ENCODE measurements around the gene SERPINB5.

The SERPINB5 gene

GRCh38 chr18:63532471-63532870 is 55.7 kb downstream of the SERPINB5 start:
- TF ChIP-seq CTCF (IDR thresholded peaks at IDR 0.05; ENCODE audit: insufficient read depth, low read depth, low read length, missing control alignments) = no peak
- no peak overlapping the region for H3K4me3 ChIP-seq (ENCODE audit: low read length)
- DNase-seq (ENCODE audit: low read depth) = no peak

- H3K4me3 ChIP-seq (ENCODE audit: low read length) = no peak overlapping the region
- DNase-seq (ENCODE audit: low read depth) = peak; percentile 31
- no peak for TF ChIP-seq CTCF (IDR thresholded peaks at IDR 0.05; ENCODE audit: insufficient read depth, low read depth, low read length, missing control alignments)
These were observed 57.9 kb downstream of the SERPINB5 start for GRCh38 chr18:63534615-63535014.

- no peak for DNase-seq (ENCODE audit: low read depth)
- no peak for TF ChIP-seq CTCF (IDR thresholded peaks at IDR 0.05; ENCODE audit: insufficient read depth, low read depth, low read length, missing control alignments)
- no peak overlapping the region for H3K4me3 ChIP-seq (ENCODE audit: low read length)
These were observed 63.2 kb downstream of the SERPINB5 start for GRCh38 chr18:63539904-63540510.

GRCh38 chr18:63542069-63542468 is 65.3 kb downstream of the SERPINB5 start, which contains the start of gene SERPINB12:
Gene SERPINB12, plus strand, starts transcription at chr18:63542369. Its CDS starts 13,791 bp downstream, at chr18:63556160.
- no peak for TF ChIP-seq CTCF (IDR thresholded peaks at IDR 0.05; ENCODE audit: insufficient read depth, low read depth, low read length, missing control alignments)
- no peak for DNase-seq (ENCODE audit: low read depth)
- no peak within 1 kb of the TSS for H3K4me3 ChIP-seq (ENCODE audit: low read length)

- no peak for TF ChIP-seq CTCF (IDR thresholded peaks at IDR 0.05; ENCODE audit: insufficient read depth, low read depth, low read length, missing control alignments)
- no peak overlapping the region for H3K4me3 ChIP-seq (ENCODE audit: low read length)
- no peak for DNase-seq (ENCODE audit: low read depth)
These were observed 67.3 kb downstream of the SERPINB5 start for GRCh38 chr18:63544017-63544416.

GRCh38 chr18:63545000-63545399 is 68.2 kb downstream of the SERPINB5 start:
- no peak for DNase-seq (ENCODE audit: low read depth)
- no peak for TF ChIP-seq CTCF (IDR thresholded peaks at IDR 0.05; ENCODE audit: insufficient read depth, low read depth, low read length, missing control alignments)
- no peak overlapping the region for H3K4me3 ChIP-seq (ENCODE audit: low read length)

- no peak overlapping the region for H3K4me3 ChIP-seq (ENCODE audit: low read length)
- DNase-seq (ENCODE audit: low read depth) = peak; percentile 44
- TF ChIP-seq CTCF (IDR thresholded peaks at IDR 0.05; ENCODE audit: insufficient read depth, low read depth, low read length, missing control alignments) = no peak
These were observed 73.3 kb downstream of the SERPINB5 start for GRCh38 chr18:63550068-63550467.

All from epithelial cell of esophagus (primary cell).